ENCODE measurements around the gene GMDS.

GMDS gene

GRCh38 chr6:1984346-1984994 is 260.9 kb downstream of the GMDS start:
- no peak for DNase-seq
- in situ Hi-C loops (cut with MboI; ENCODE audit: low pct_unique_long_range_greater_than_20kb, low sequenced_read_pairs) = no loop called here

- no peak for DNase-seq
- in situ Hi-C loops (cut with MboI; ENCODE audit: low pct_unique_long_range_greater_than_20kb, low sequenced_read_pairs) = no loop called here
These were observed 261.6 kb downstream of the GMDS start for GRCh38 chr6:1983850-1984249.

- in situ Hi-C loops (cut with MboI; ENCODE audit: low pct_unique_long_range_greater_than_20kb, low sequenced_read_pairs) = no loop called here
These were observed 272.4 kb downstream of the GMDS start for GRCh38 chr6:1972962-1973361.

GRCh38 chr6:1971612-1972011 is 273.8 kb downstream of the GMDS start:
- no peak for DNase-seq
- in situ Hi-C loops (cut with MboI; ENCODE audit: low pct_unique_long_range_greater_than_20kb, low sequenced_read_pairs) = no loop called here

More at GRCh38 chr6:1972962-1973361, 272.4 kb downstream of the GMDS start:
- no peak for DNase-seq

GRCh38 chr6:1970151-1970561 is 275.2 kb downstream of the GMDS start:
- in situ Hi-C loops (cut with MboI; ENCODE audit: low pct_unique_long_range_greater_than_20kb, low sequenced_read_pairs) = no loop called here
- no peak for DNase-seq

- no peak for DNase-seq
- in situ Hi-C loops (cut with MboI; ENCODE audit: low pct_unique_long_range_greater_than_20kb, low sequenced_read_pairs) = no loop called here
These were observed 278.7 kb downstream of the GMDS start for GRCh38 chr6:1966713-1967112.

- no peak for DNase-seq
- in situ Hi-C loops (cut with MboI; ENCODE audit: low pct_unique_long_range_greater_than_20kb, low sequenced_read_pairs) = no loop called here
These were observed 279.7 kb downstream of the GMDS start for GRCh38 chr6:1965596-1966224.

GRCh38 chr6:1963596-1963995 is 281.8 kb downstream of the GMDS start:
- in situ Hi-C loops (cut with MboI; ENCODE audit: low pct_unique_long_range_greater_than_20kb, low sequenced_read_pairs) = no loop called here
- DNase-seq = peak; percentile 18

GRCh38 chr6:1962201-1962600 is 283.2 kb downstream of the GMDS start:
- in situ Hi-C loops (cut with MboI; ENCODE audit: low pct_unique_long_range_greater_than_20kb, low sequenced_read_pairs) = no loop called here
- no peak for DNase-seq

- DNase-seq = no peak
- in situ Hi-C loops (cut with MboI; ENCODE audit: low pct_unique_long_range_greater_than_20kb, low sequenced_read_pairs) = no loop called here
These were observed 284.8 kb downstream of the GMDS start for GRCh38 chr6:1960486-1961142.

GRCh38 chr6:1958257-1958656 is 287.1 kb downstream of the GMDS start:
- DNase-seq = peak; percentile 9
- in situ Hi-C loops (cut with MboI; ENCODE audit: low pct_unique_long_range_greater_than_20kb, low sequenced_read_pairs) = no loop called here

GRCh38 chr6:1957746-1958145 is 287.7 kb downstream of the GMDS start:
- in situ Hi-C loops (cut with MboI; ENCODE audit: low pct_unique_long_range_greater_than_20kb, low sequenced_read_pairs) = no loop called here
- DNase-seq = no peak

- in situ Hi-C loops (cut with MboI; ENCODE audit: low pct_unique_long_range_greater_than_20kb, low sequenced_read_pairs) = no loop called here
These were observed 292.6 kb downstream of the GMDS start for GRCh38 chr6:1952740-1953360.

GRCh38 chr6:1950631-1951030 is 294.8 kb downstream of the GMDS start:
- no peak for DNase-seq
- in situ Hi-C loops (cut with MboI; ENCODE audit: low pct_unique_long_range_greater_than_20kb, low sequenced_read_pairs) = no loop called here

More at GRCh38 chr6:1952740-1953360, 292.6 kb downstream of the GMDS start:
- no peak for DNase-seq

GRCh38 chr6:1949538-1949937 is 295.9 kb downstream of the GMDS start:
- in situ Hi-C loops (cut with MboI; ENCODE audit: low pct_unique_long_range_greater_than_20kb, low sequenced_read_pairs) = no loop called here

GRCh38 chr6:1947922-1948321 is 297.5 kb downstream of the GMDS start:
- in situ Hi-C loops (cut with MboI; ENCODE audit: low pct_unique_long_range_greater_than_20kb, low sequenced_read_pairs) = no loop called here
- DNase-seq = no peak

More at GRCh38 chr6:1949538-1949937, 295.9 kb downstream of the GMDS start:
- DNase-seq = no peak

GRCh38 chr6:1946583-1946982 is 298.8 kb downstream of the GMDS start:
- no peak for DNase-seq
- in situ Hi-C loops (cut with MboI; ENCODE audit: low pct_unique_long_range_greater_than_20kb, low sequenced_read_pairs) = no loop called here

- in situ Hi-C loops (cut with MboI; ENCODE audit: low pct_unique_long_range_greater_than_20kb, low sequenced_read_pairs) = no loop called here
- DNase-seq = no peak
These were observed 300.1 kb downstream of the GMDS start for GRCh38 chr6:1945235-1945832.

- in situ Hi-C loops (cut with MboI; ENCODE audit: low pct_unique_long_range_greater_than_20kb, low sequenced_read_pairs) = no loop called here
- DNase-seq = no peak
These were observed 302.6 kb downstream of the GMDS start for GRCh38 chr6:1942834-1943233.

GRCh38 chr6:1941534-1941933 is 303.9 kb downstream of the GMDS start:
- in situ Hi-C loops (cut with MboI; ENCODE audit: low pct_unique_long_range_greater_than_20kb, low sequenced_read_pairs) = no loop called here
- DNase-seq = no peak
